Measurements from ENCODE around the gene TMEM61. TPM values are rescaled to one million over a fixed set of nuclear protein-coding genes. Genes with fewer than 3 reads are reported as not detected.

TMEM61 gene
- total RNA-seq, 1 experiment from 2014 or later: 0.74 TPM

- Mint-ChIP-seq H3K27me3 (ENCODE audit: low read depth) (peaks cover 57% of the 10 kb centered on the region), H3K27ac (no peak overlapping the region)
- POLR2A ChIA-PET: no interaction called here
Observed at GRCh38 chr1:54995835-54996234, 15.4 kb downstream of the TMEM61 start.

GRCh38 chr1:54996359-54996868 is 16.0 kb downstream of the TMEM61 start:
- ChIA-PET CTCF (interaction anchor here (0.6 to 11.2 kb wide), 27 partner anchors 10 to 683 kb away, joined by 3 to 373 read pairs (median 4); partner anchors contain the start of genes DHCR24, PCSK9 and TMEM61), POLR2A (interaction anchor here (0.6 kb wide), 3 partner anchors 8 to 1554 kb away, joined by 3 to 4 read pairs (median 3); no protein-coding TSS in a partner anchor)
- Mint-ChIP-seq H3K36me3 (no peaks in the 10 kb centered on the region), H3K27me3 (ENCODE audit: low read depth) (peaks cover 57% of the 10 kb centered on the region), H3K9me3 (peaks cover 3% of the 10 kb centered on the region; the same call in 1 of the 2 replicates), H3K4me1 (peaks cover 42% of the 10 kb centered on the region), H3K27ac (no peak overlapping the region), H3K4me3 (peak overlapping the region; percentile 63)
- peak; percentile 91 for DNase-seq (ENCODE audit: low spot score)
- ATAC-seq: peak; percentile 57
- TF ChIP-seq CREM (CRISPR knock-in tag; IDR thresholded peaks at IDR 0.05) (no peak), RELA (CRISPR knock-in tag; IDR thresholded peaks at IDR 0.05; ENCODE audit: borderline replicate concordance) (no peak), ZNF317 (CRISPR knock-in tag; IDR thresholded peaks at IDR 0.05; ENCODE audit: borderline replicate concordance, low read depth) (no peak), TP53 (CRISPR knock-in tag; IDR thresholded peaks at IDR 0.05) (peak; percentile 60), TEAD4 (CRISPR knock-in tag; IDR thresholded peaks at IDR 0.05) (no peak), GRHL2 (CRISPR knock-in tag; IDR thresholded peaks at IDR 0.05; ENCODE audit: insufficient replicate concordance, severe bottlenecking) (no peak), NFYB (CRISPR knock-in tag; conservative IDR thresholded peaks at IDR 0.05; ENCODE audit: low read depth) (no peak), GTF2I (CRISPR knock-in tag; conservative IDR thresholded peaks at IDR 0.05) (peak; percentile 97), IRF1 (CRISPR knock-in tag; IDR thresholded peaks at IDR 0.05) (no peak), ETV6 (CRISPR knock-in tag; IDR thresholded peaks at IDR 0.05) (0 out of 2 replicates have a peak, but pooled peaks have one; percentile 19), CTCF (IDR thresholded peaks at IDR 0.05) (peak; percentile 86), ZNF416 (CRISPR knock-in tag; IDR thresholded peaks at IDR 0.05) (0 out of 2 replicates have a peak, but pooled peaks have one; percentile 49), ZSCAN18 (CRISPR knock-in tag; IDR thresholded peaks at IDR 0.05) (no peak), ZNF671 (CRISPR knock-in tag; IDR thresholded peaks at IDR 0.05) (no peak), ZBTB21 (CRISPR knock-in tag; IDR thresholded peaks at IDR 0.05; ENCODE audit: borderline replicate concordance) (no peak; the same call in 1 of the 2 replicates), CBFB (CRISPR knock-in tag; IDR thresholded peaks at IDR 0.05; ENCODE audit: low read depth) (no peak), ATF1 (CRISPR knock-in tag; IDR thresholded peaks at IDR 0.05) (no peak), HMGXB4 (CRISPR knock-in tag; IDR thresholded peaks at IDR 0.05) (no peak)

More at GRCh38 chr1:54995835-54996234, 15.4 kb downstream of the TMEM61 start:
- Mint-ChIP-seq H3K4me1 (peaks cover 42% of the 10 kb centered on the region), H3K4me3 (peak overlapping the region; percentile 63), H3K36me3 (no peaks in the 10 kb centered on the region), H3K9me3 (peaks cover 3% of the 10 kb centered on the region; the same call in 1 of the 2 replicates)
- CTCF ChIA-PET: interaction anchor here (1.1 to 11.2 kb wide), 11 partner anchors 10 to 108 kb away, joined by 4 to 373 read pairs (median 17); partner anchors contain the start of genes DHCR24, PCSK9 and TMEM61
- ATAC-seq: no peak
- no peak for DNase-seq (ENCODE audit: low spot score)
- no peak for TF ChIP-seq TP53 (CRISPR knock-in tag; IDR thresholded peaks at IDR 0.05)
- TF ChIP-seq CREM (CRISPR knock-in tag; IDR thresholded peaks at IDR 0.05): no peak
- no peak for TF ChIP-seq ESRRA (CRISPR knock-in tag; IDR thresholded peaks at IDR 0.05; ENCODE audit: borderline replicate concordance)
- TF ChIP-seq SMAD3 (CRISPR knock-in tag; IDR thresholded peaks at IDR 0.05; ENCODE audit: borderline replicate concordance): no peak
- no peak for TF ChIP-seq ZNF396 (CRISPR knock-in tag; IDR thresholded peaks at IDR 0.05; ENCODE audit: borderline replicate concordance)
- TF ChIP-seq RELA (CRISPR knock-in tag; IDR thresholded peaks at IDR 0.05; ENCODE audit: borderline replicate concordance): no peak
- no peak for TF ChIP-seq RORB (CRISPR knock-in tag; IDR thresholded peaks at IDR 0.05)
- TF ChIP-seq SP1 (CRISPR knock-in tag; conservative IDR thresholded peaks at IDR 0.05): no peak
- TF ChIP-seq MXD4 (CRISPR knock-in tag; IDR thresholded peaks at IDR 0.05; ENCODE audit: borderline replicate concordance): no peak
- no peak for TF ChIP-seq IRF1 (CRISPR knock-in tag; IDR thresholded peaks at IDR 0.05)
- TF ChIP-seq SOX15 (CRISPR knock-in tag; IDR thresholded peaks at IDR 0.05): no peak
- no peak for TF ChIP-seq ZNF263 (CRISPR knock-in tag; IDR thresholded peaks at IDR 0.05; ENCODE audit: low read depth)
- TF ChIP-seq ZNF512 (CRISPR knock-in tag; IDR thresholded peaks at IDR 0.05; ENCODE audit: borderline replicate concordance): no peak
